HL-60 (cell line): ENCODE results near the gene RBM45.

Experiments
- CTCF ChIP-seq: IDR thresholded peaks from one replicate; pipeline ENCODE4 v1.5.1; 2011; ENCODE audit warnings: low read length, control low read depth, inconsistent platforms; ENCODE audit not compliant: insufficient read depth
- GABPA ChIP-seq: IDR thresholded peaks from 2 replicates; pipeline ENCODE4 v1.6.1; 2012; ENCODE audit warnings: low read depth
- POLR2AphosphoS5 ChIP-seq: IDR thresholded peaks from 2 replicates; pipeline ENCODE4 v1.6.1; 2012; ENCODE audit warnings: low read depth

GRCh38 chr2:178084273-178084672 lies 28.0 kb upstream of the RBM45 start:
- TF ChIP-seq CTCF (no peak), GABPA (no peak), POLR2AphosphoS5 (no peak)
